GM12891 (cell line): ENCODE results near the gene TSHB.

Experiments
- POLR2A ChIP-seq: IDR thresholded peaks from 2 replicates; pipeline ENCODE4 v1.6.1; 2011; ENCODE audit warnings: low read depth, low read length, control low read depth
- POLR2AphosphoS5 ChIP-seq: IDR thresholded peaks from 2 replicates; pipeline ENCODE4 v1.6.1; 2011; ENCODE audit warnings: low read depth, low read length, control low read depth

- TF ChIP-seq POLR2AphosphoS5 (no peak), POLR2A (no peak)
Measured at GRCh38 chr1:114982251-114982650, 47.4 kb upstream of the TSHB start.
